Mononuclear cell (primary cell): ENCODE results near the gene AP4S1. TPM values are rescaled to one million over a fixed set of nuclear protein-coding genes. Genes with fewer than 3 reads are reported as not detected.

Experiments
- H3K27me3 ChIP-seq: 2 replicates; pipeline ENCODE4 v1.6.0; 2011; ENCODE audit warnings: low read length, control low read depth; ENCODE audit not compliant: insufficient read depth
- H3K4me1 ChIP-seq: 2 replicates; pipeline ENCODE4 v1.5.1; 2011; ENCODE audit warnings: mild to moderate bottlenecking, low read length, control low read depth; ENCODE audit not compliant: insufficient read depth
- H3K4me3 ChIP-seq: 2 replicates; pipeline ENCODE4 v1.5.1; 2011; ENCODE audit warnings: mild to moderate bottlenecking, low read length, moderate library complexity
- H3K9me3 ChIP-seq: 2 replicates; pipeline ENCODE4 v1.5.1; 2011; ENCODE audit warnings: low read depth, mild to moderate bottlenecking, control low read depth, low read length
- total RNA-seq: library from RNA; depleted of rRNA; stranded (reverse); fragments of >200 nt; gene quantifications from one replicate; pipeline ENCODE4 v1.2.3, GENCODE V29; 2012

AP4S1 gene
- total RNA-seq, 1 donor: 13.0 TPM

GRCh38 chr14:31113794-31114193, 88.3 kb downstream of the AP4S1 start:
- H3K4me1 ChIP-seq: peaks cover 5% of the 10 kb centered on the region
- no peak overlapping the region for H3K4me3 ChIP-seq
- no peaks in the 10 kb centered on the region for H3K27me3 ChIP-seq
- H3K9me3 ChIP-seq: no peaks in the 10 kb centered on the region

GRCh38 chr14:31118892-31119291, 93.4 kb downstream of the AP4S1 start:
- no peak overlapping the region for H3K4me3 ChIP-seq
- H3K4me1 ChIP-seq: no peaks in the 10 kb centered on the region
- no peaks in the 10 kb centered on the region for H3K9me3 ChIP-seq
- H3K27me3 ChIP-seq: no peaks in the 10 kb centered on the region

GRCh38 chr14:31122098-31122611, 96.7 kb downstream of the AP4S1 start:
- H3K4me3 ChIP-seq: no peak overlapping the region

DNA sequence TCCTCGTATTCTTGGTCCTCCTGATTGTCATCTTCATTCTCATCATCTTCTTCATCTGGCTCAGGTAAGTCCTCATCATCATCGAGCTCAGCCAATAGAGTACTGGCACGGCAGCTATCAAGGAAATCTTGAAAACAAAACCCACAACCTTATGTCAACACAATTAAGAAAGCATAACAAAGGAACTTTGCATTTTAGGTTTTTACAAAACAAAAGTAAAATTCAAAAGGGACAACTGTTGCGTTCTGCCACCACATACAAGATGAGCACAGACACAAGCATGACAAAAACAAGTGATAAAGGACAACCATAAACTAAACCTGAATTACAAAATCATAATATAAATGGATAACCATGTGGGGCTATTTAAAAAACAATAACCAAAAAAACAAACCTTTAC, 97.5 kb downstream of the AP4S1 start:
- Histone ChIP-seq H3K9me3 (no peaks in the 10 kb centered on the region), H3K4me3 (no peak overlapping the region), H3K4me1 (peaks cover 6% of the 10 kb centered on the region), H3K27me3 (no peaks in the 10 kb centered on the region)

More at GRCh38 chr14:31122098-31122611, 96.7 kb downstream of the AP4S1 start:
- Histone ChIP-seq H3K9me3 (no peaks in the 10 kb centered on the region), H3K4me1 (peaks cover 6% of the 10 kb centered on the region), H3K27me3 (no peaks in the 10 kb centered on the region)

DNA sequence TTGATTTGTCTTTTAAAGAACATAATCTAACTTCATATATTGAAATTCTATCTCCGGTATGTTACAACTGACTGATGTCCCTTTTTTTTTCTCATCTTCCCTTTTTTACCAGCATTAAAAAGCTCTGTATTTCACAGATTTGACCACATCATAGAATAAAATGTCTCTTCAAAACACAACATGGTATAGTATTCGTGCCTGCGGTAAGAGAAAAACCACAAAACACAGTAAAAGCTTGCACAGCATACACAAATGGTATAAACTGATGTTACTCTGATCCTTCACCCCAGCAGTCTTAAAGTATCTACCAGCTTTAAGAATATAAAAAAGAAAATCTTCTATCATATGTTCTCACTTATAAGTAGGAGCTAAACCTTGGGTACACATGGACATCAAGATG, 98.7 kb downstream of the AP4S1 start:
- H3K4me1 ChIP-seq: peaks cover 14% of the 10 kb centered on the region
- no peak overlapping the region for H3K4me3 ChIP-seq
- no peaks in the 10 kb centered on the region for H3K27me3 ChIP-seq
- no peaks in the 10 kb centered on the region for H3K9me3 ChIP-seq

- H3K27me3 ChIP-seq: no peaks in the 10 kb centered on the region
- H3K4me1 ChIP-seq: peaks cover 14% of the 10 kb centered on the region
- no peak overlapping the region for H3K4me3 ChIP-seq
- H3K9me3 ChIP-seq: no peaks in the 10 kb centered on the region
Observed at GRCh38 chr14:31125231-31125630, 99.8 kb downstream of the AP4S1 start.

- H3K4me1 ChIP-seq: peaks cover 14% of the 10 kb centered on the region
- no peaks in the 10 kb centered on the region for H3K9me3 ChIP-seq
- H3K27me3 ChIP-seq: no peaks in the 10 kb centered on the region
- H3K4me3 ChIP-seq: no peak overlapping the region
Observed at GRCh38 chr14:31126680-31127079, 101.2 kb downstream of the AP4S1 start.

- Histone ChIP-seq H3K4me3 (no peak overlapping the region), H3K27me3 (no peaks in the 10 kb centered on the region), H3K4me1 (peaks cover 14% of the 10 kb centered on the region), H3K9me3 (no peaks in the 10 kb centered on the region)
Observed at GRCh38 chr14:31127690-31128089, 102.2 kb downstream of the AP4S1 start.

DNA sequence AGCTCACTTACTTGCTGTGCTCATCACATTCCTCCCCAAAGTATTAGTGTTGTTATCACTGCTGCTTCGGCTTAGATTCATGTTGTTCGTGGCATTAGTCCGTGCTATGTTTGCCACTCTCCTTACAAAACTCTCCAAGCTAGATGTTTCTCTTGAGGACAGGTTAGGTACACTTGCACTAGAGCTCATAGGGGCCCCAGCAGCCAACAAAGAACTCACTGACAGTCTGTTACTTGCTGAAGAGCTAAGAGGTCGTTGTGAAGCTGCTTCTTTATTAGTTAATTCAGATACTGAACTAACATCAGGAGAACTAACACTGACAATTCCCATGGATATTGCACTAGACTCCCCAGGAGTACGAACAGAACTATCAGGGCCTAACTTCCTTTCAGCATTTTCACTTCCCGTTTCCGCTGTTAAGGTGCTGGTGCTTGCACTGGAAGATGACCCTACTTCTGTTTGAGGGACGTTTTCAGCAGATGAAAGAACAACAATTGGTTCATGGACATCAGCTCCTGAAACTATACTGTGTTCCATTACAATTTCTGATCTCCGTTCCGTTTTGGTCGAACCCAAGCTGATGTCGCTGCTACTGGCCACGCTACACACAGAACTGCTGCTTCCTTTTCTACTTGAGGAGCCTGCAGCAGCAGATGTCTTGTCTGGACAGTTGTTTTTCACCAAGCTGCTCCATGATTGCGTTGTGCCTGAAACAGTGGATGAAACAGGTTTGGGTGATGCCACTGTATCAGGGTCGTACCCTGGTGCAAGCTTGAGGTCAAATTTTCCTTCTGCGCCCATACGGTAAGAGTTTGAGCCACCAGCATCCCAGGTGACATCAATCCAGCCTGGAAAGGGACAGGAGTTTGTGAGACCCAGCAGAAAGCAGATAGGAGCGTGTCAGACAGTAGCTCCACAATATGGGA, 103.4 kb downstream of the AP4S1 start:
- Histone ChIP-seq H3K9me3 (no peaks in the 10 kb centered on the region), H3K4me3 (no peak overlapping the region), H3K4me1 (peaks cover 14% of the 10 kb centered on the region), H3K27me3 (no peaks in the 10 kb centered on the region)

DNA sequence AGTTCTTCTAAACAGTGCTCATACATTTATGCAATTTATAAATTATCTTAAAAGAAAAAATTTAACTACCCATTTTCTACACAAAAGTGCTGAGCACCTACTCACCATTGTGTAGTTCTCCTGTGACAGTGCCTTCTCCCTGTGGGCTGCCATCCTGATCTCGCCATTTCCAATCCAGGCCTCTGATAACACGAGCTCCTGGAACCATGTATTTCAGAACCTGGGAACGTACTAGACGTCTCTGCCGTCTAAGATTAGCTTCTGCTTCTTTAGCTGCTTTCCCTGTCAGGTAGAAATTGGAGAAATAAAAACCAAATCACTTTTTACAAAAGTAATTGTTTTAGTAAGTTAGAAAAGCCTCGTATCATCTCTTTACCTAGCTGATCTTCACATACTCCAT, 107.7 kb downstream of the AP4S1 start:
- no peaks in the 10 kb centered on the region for H3K27me3 ChIP-seq
- no peaks in the 10 kb centered on the region for H3K9me3 ChIP-seq
- H3K4me3 ChIP-seq: no peak overlapping the region
- H3K4me1 ChIP-seq: peaks cover 9% of the 10 kb centered on the region

GRCh38 chr14:31137214-31137889, 111.9 kb downstream of the AP4S1 start:
- Histone ChIP-seq H3K27me3 (no peaks in the 10 kb centered on the region), H3K4me3 (no peak overlapping the region), H3K4me1 (no peaks in the 10 kb centered on the region), H3K9me3 (no peaks in the 10 kb centered on the region)

- Histone ChIP-seq H3K9me3 (no peaks in the 10 kb centered on the region), H3K4me3 (no peak overlapping the region), H3K4me1 (no peaks in the 10 kb centered on the region), H3K27me3 (no peaks in the 10 kb centered on the region)
Observed at GRCh38 chr14:31138301-31138700, 112.9 kb downstream of the AP4S1 start.

DNA sequence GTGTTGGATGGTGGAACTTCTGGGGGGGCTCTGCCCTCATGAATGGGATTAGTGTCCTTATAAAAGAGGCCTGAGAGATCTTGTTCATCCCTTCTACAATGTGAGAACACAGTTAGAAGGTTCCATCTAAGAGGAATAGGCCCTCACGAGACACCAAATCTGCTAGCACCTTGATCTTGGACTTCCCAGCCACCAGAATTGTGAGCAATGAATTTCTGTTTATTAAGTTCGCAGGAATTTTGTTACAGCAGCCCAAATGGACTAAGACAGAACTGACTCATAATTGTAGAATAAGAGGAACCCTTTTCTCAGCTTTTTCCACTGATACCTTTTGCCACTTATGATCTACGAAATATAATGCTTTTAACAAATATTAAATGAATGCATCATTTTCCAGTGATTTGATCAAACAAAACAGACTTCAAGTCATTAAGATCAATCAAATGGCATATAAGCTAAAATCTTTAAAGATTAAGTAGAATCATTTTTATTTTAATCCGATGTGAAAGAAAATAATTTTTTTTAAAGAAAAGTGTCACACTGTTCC, 113.9 kb downstream of the AP4S1 start:
- no peak overlapping the region for H3K4me3 ChIP-seq
- no peaks in the 10 kb centered on the region for H3K4me1 ChIP-seq
- H3K27me3 ChIP-seq: no peaks in the 10 kb centered on the region
- H3K9me3 ChIP-seq: no peaks in the 10 kb centered on the region

DNA sequence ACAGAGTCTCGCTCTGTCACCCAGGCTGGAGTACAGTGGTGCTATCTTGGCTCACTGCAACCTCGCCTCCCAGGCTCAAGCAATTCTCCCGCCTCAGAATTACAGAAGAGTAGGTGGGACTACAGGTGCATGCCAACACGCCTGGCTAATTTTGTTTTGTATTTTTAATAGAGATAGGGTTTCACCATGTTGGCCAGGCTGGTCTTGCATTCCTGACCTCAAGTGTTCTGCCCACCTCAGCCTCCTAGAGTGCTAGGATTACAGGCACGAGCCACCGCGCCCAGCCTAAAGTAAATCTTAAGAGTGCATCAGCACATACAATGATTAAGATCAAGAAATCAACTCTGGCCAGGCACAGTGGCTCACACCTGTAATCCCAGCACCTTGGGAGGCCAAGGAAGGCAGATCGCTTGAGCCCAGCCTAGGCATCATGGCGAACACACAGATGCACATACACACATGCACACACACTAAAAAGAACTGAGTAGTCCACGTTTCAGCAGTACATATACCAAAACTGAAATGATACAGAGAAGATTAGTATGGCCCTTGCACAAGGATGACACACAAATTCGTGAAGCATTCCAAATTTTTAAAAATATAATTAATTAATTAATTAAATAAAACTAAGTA, 117.1 kb downstream of the AP4S1 start:
- no peaks in the 10 kb centered on the region for H3K9me3 ChIP-seq
- H3K4me3 ChIP-seq: no peak overlapping the region
- no peaks in the 10 kb centered on the region for H3K4me1 ChIP-seq
- H3K27me3 ChIP-seq: no peaks in the 10 kb centered on the region
